B cell (primary cell): ENCODE measurements around the gene CDC42BPB. TPM values are rescaled to one million over a fixed set of nuclear protein-coding genes. Genes with fewer than 3 reads are reported as not detected.
A peak's percentile ranks its signal among the peaks of the same experiment; 100 is the strongest.

Experiments
- ATAC-seq: fragments of 200-7000 bp; cut with Tn5 transposase; one replicate; pipeline ENCODE4 v1.10.0; 2021; ENCODE audit warnings: low read depth, mild to moderate bottlenecking, moderate number of reproducible peaks, moderate library complexity
- CTCF ChIA-PET: fragments of 350-600 bp; sonication (Branson Sonifier 250); formaldehyde crosslinking; loops from one replicate; lab custom pipeline; 2021; ENCODE audit warnings: antibody characterized with exemption, inconsistent platforms; lab: Charles Lee
- POLR2A ChIA-PET: fragments of 350-600 bp; sonication (Branson Sonifier 250); formaldehyde crosslinking; loops from one replicate; lab custom pipeline; 2021; ENCODE audit warnings: antibody characterized with exemption; lab: Charles Lee
- DNase-seq: peaks from one replicate; pipeline ENCODE4 v3.0.0; 2013
- H2AFZ ChIP-seq: 2 replicates; pipeline ENCODE4 v1.6.1; 2012; ENCODE audit warnings: mild to moderate bottlenecking, low read depth, low read length; ENCODE audit not compliant: insufficient read depth, poor library complexity, severe bottlenecking
- H3K27ac ChIP-seq, 2 donors: 1 replicate in 1 of 2; 2 replicates in 1 of 2; pipeline ENCODE4 v1.5.1; 2012 to 2013; ENCODE audit warnings: low read length in 2 of 2, mild to moderate bottlenecking in 2 of 2, moderate library complexity in 1 of 2
- H3K27me3 ChIP-seq, 4 experiments: fragments of 200-600 bp in 1 of 4; sonication (generic) in 1 of 4; replicated peaks in 1 of 4; 1 replicate in 2 of 4; 2 replicates in 2 of 4; pipeline versions ENCODE4 v1.6.1 to v1.7.0; 2013 to 2016; ENCODE audit warnings: low read length in 3 of 4, mild to moderate bottlenecking in 2 of 4, mixed read lengths in 1 of 4, moderate library complexity in 1 of 4; ENCODE audit not compliant: insufficient read depth in 4 of 4, control insufficient read depth in 3 of 4; ENCODE audit errors: control extremely low read depth in 1 of 4
- H3K36me3 ChIP-seq, 2 experiments: replicated peaks in 1 of 2; 1 replicate in 1 of 2; 2 replicates in 1 of 2; pipeline versions ENCODE4 v1.6.1 to v1.7.1; 2013; ENCODE audit warnings: low read length in 1 of 2; ENCODE audit not compliant: insufficient read depth in 2 of 2, control insufficient read depth in 1 of 2; ENCODE audit errors: control extremely low read depth in 1 of 2, extremely low read depth in 1 of 2
- H3K4me1 ChIP-seq, 2 donors: fragments of 200-600 bp in 1 of 2; sonication (generic) in 1 of 2; 1 replicate in 1 of 2; 2 replicates in 1 of 2; pipeline versions ENCODE4 v1.5.1 to v1.6.1; 2013 to 2017; ENCODE audit warnings: low read length in 2 of 2; ENCODE audit not compliant: control insufficient read depth in 2 of 2, insufficient read depth in 2 of 2
- H3K4me2 ChIP-seq: replicated peaks from 2 replicates; pipeline ENCODE3; 2012; ENCODE audit warnings: mild to moderate bottlenecking, low read depth, low read length; ENCODE audit not compliant: poor library complexity, severe bottlenecking
- H3K4me3 ChIP-seq, 5 experiments: fragments of 200-600 bp in 1 of 5; sonication (generic) in 1 of 5; 1 replicate in 3 of 5; 2 replicates in 2 of 5; pipeline versions ENCODE4 v1.5.1 to v1.7.0; 2011 to 2016; ENCODE audit warnings: low read length in 4 of 5, mild to moderate bottlenecking in 4 of 5, low read depth in 2 of 5, control low read depth in 1 of 5, moderate library complexity in 1 of 5; ENCODE audit not compliant: insufficient read depth in 1 of 5; ENCODE audit errors: control extremely low read depth in 1 of 5, extremely low read depth in 1 of 5
- H3K79me2 ChIP-seq: fragments of 200-600 bp; sonication (generic); one replicate; pipeline ENCODE4 v1.6.0; 2016; ENCODE audit warnings: low read length; ENCODE audit not compliant: control insufficient read depth, insufficient read depth
- H3K9ac ChIP-seq: fragments of 200-600 bp; sonication (generic); 2 replicates; pipeline ENCODE4 v1.6.1; 2017; ENCODE audit warnings: mild to moderate bottlenecking, low read length, moderate library complexity
- H3K9me3 ChIP-seq, 3 donors: one replicate each; pipeline versions ENCODE4 v1.6.1 to v1.7.1; 2013; ENCODE audit warnings: low read length in 2 of 3; ENCODE audit not compliant: control insufficient read depth in 2 of 3, insufficient read depth in 1 of 3; ENCODE audit errors: control extremely low read depth in 1 of 3
- H4K20me1 ChIP-seq: 2 replicates; pipeline ENCODE4 v1.6.0; 2012; ENCODE audit warnings: mild to moderate bottlenecking, low read length; ENCODE audit not compliant: insufficient read depth, control insufficient read depth, poor library complexity, severe bottlenecking
- H3K27ac Mint-ChIP-seq: one replicate; pipeline ENCODE4 v1.8.0; 2021; ENCODE audit warnings: mixed read lengths
- H3K27me3 Mint-ChIP-seq: one replicate; pipeline ENCODE4 v1.8.0; 2021; ENCODE audit warnings: mixed read lengths
- H3K4me1 Mint-ChIP-seq: one replicate; pipeline ENCODE4 v1.8.0; 2021; ENCODE audit warnings: mixed read lengths
- H3K4me3 Mint-ChIP-seq: one replicate; pipeline ENCODE4 v1.8.0; 2021; ENCODE audit warnings: mixed read lengths
- H3K9me3 Mint-ChIP-seq: one replicate; pipeline ENCODE4 v1.8.0; 2022; ENCODE audit warnings: mixed read lengths; ENCODE audit not compliant: insufficient read depth
- EZH2 ChIP-seq: IDR thresholded peaks from 2 replicates; pipeline ENCODE4 v1.6.1; 2012; ENCODE audit warnings: borderline replicate concordance, low read depth, mild to moderate bottlenecking, moderate library complexity, low read length; ENCODE audit not compliant: insufficient read depth, poor library complexity, severe bottlenecking
- WGBS: methylation state at CpG from one replicate; pipeline ENCODE4 v1.1.5; 2013; ENCODE audit warnings: missing lambda C conversion rate; ENCODE audit not compliant: insufficient coverage; 5-methylcytosine and 5-hydroxymethylcytosine counted together
- intact Hi-C: fragments of 100-400 bp; cut with micrococcal nuclease; formaldehyde crosslinking; loops from one replicate; pipeline ENCODE4 v1.10.0; 2022
- polyA plus RNA-seq: library from polyadenylated mRNA; depleted of rRNA; stranded (reverse); fragments of >200 nt; gene quantifications from 2 replicates; pipeline ENCODE4 v1.2.3, GENCODE V29; 2012
- total RNA-seq, 2 donors: library from RNA; stranded (reverse); fragments of 120-200 nt in 1 of 2; gene quantifications; 1 replicate in 1 of 2; 2 replicates in 1 of 2; pipeline versions ENCODE4 v1.2.3 to v1.2.4, GENCODE V29; 2013 to 2022
- TF ChIP-seq, protein P1 (sequence below): fragments of 200-600 bp; IDR thresholded peaks from one replicate; pipeline ENCODE4 v1.8.0; 2022; ENCODE audit warnings: antibody characterized with exemption, mild to moderate bottlenecking

CDC42BPB gene
- total and polyA plus RNA-seq, 2 donors (not counting 1 experiment from before 2014, with no cell fraction given), result 23.9 to 52.5 TPM

GRCh38 chr14:102943454-102943853 lies 113.9 kb downstream of the CDC42BPB start:
- Histone ChIP-seq H3K4me2 (no peak overlapping the region), H3K27me3 (no peaks in the 10 kb centered on the region), H3K9me3 (no peaks in the 10 kb centered on the region), H2AFZ (no peak overlapping the region), H3K79me2 (no peaks in the 10 kb centered on the region), H3K4me3 (no peak overlapping the region), H3K36me3 (peaks cover 0 to 8% of the 10 kb centered on the region in 2 experiments), H3K9ac (no peak overlapping the region), H3K27ac (no peak overlapping the region), H3K4me1 (peaks cover 0 to 30% of the 10 kb centered on the region in 2 donors), H4K20me1 (no peaks in the 10 kb centered on the region)
- Mint-ChIP-seq H3K9me3 (no peaks in the 10 kb centered on the region), H3K27me3 (no peaks in the 10 kb centered on the region), H3K4me3 (no peak overlapping the region), H3K4me1 (peaks cover 28% of the 10 kb centered on the region), H3K27ac (no peak overlapping the region)
- ChIA-PET CTCF (no interaction called here), POLR2A (no interaction called here)
- no peak for TF ChIP-seq EZH2
- TF ChIP-seq, protein P1, sequence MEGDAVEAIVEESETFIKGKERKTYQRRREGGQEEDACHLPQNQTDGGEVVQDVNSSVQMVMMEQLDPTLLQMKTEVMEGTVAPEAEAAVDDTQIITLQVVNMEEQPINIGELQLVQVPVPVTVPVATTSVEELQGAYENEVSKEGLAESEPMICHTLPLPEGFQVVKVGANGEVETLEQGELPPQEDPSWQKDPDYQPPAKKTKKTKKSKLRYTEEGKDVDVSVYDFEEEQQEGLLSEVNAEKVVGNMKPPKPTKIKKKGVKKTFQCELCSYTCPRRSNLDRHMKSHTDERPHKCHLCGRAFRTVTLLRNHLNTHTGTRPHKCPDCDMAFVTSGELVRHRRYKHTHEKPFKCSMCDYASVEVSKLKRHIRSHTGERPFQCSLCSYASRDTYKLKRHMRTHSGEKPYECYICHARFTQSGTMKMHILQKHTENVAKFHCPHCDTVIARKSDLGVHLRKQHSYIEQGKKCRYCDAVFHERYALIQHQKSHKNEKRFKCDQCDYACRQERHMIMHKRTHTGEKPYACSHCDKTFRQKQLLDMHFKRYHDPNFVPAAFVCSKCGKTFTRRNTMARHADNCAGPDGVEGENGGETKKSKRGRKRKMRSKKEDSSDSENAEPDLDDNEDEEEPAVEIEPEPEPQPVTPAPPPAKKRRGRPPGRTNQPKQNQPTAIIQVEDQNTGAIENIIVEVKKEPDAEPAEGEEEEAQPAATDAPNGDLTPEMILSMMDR, result no peak
- WGBS, result 94% methylated on average over 15 of the region's 16 CpGs
- intact Hi-C loops, result no loop called here
- ATAC-seq (no peak), DNase-seq (no peak)

DNA sequence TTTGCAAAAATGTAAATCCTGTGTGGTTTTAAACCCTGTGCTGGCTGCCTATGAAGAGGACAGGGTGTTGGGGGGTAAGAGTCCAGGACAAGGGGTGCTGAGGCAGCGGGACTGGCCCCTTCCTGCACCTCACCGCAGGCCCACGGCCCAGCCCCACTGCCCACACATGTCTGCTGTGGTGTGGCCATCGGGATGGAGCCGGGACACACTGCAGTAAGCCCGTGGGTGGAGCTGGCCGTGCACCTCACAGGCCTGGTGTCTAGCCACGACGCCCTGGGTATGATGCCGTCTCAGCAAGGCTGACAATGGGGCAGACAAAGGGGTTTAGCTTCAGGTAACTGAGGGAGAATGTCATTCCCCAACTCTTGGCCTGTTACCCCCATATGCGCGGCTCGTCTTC lies 115.3 kb downstream of the CDC42BPB start:
- Histone ChIP-seq H3K9me3 (no peaks in the 10 kb centered on the region), H4K20me1 (no peaks in the 10 kb centered on the region), H3K4me2 (no peak overlapping the region), H3K79me2 (no peaks in the 10 kb centered on the region), H3K27me3 (no peaks in the 10 kb centered on the region), H2AFZ (no peak overlapping the region), H3K36me3 (peaks cover 0 to 8% of the 10 kb centered on the region in 2 experiments), H3K4me3 (no peak overlapping the region), H3K4me1 (peaks cover 0 to 23% of the 10 kb centered on the region in 2 donors), H3K9ac (no peak overlapping the region), H3K27ac (no peak overlapping the region)
- WGBS, result 78% methylated on average over 10 of the region's 13 CpGs
- peak overlapping the region; percentile 26 for H3K27ac Mint-ChIP-seq
- POLR2A ChIA-PET, result interaction anchor here (0.6 to 1.6 kb wide), 2 partner anchors 11 to 658 kb away, joined by 3 to 6 read pairs; no protein-coding TSS in a partner anchor
- H3K4me3 Mint-ChIP-seq, result no peak overlapping the region
- TF ChIP-seq, protein P1, result no peak
- TF ChIP-seq EZH2, result no peak
- CTCF ChIA-PET, result no interaction called here
- intact Hi-C loops, result no loop called here
- H3K27me3 Mint-ChIP-seq, result no peaks in the 10 kb centered on the region
- no peak for DNase-seq
- H3K9me3 Mint-ChIP-seq, result no peaks in the 10 kb centered on the region
- no peak for ATAC-seq
- H3K4me1 Mint-ChIP-seq, result peaks cover 20% of the 10 kb centered on the region
